HUDEP-2 (cell line): ENCODE measurements around the gene UPK3BL2.
"Not testable (repeated sequence)": the region's sequence is repeated elsewhere in the genome, so short reads cannot be mapped to it uniquely, and the experiment has no call there.

Experiments
- DNase-seq, 76 experiments: peaks; one replicate each; lab custom pipeline; 2025; ENCODE audit not compliant: unreplicated experiment in 76 of 76; lab: John Stamatoyannopoulos, UW

UPK3BL2 gene

GRCh38 chr7:102532127-102532526, 11.4 kb downstream of the UPK3BL2 start:
- not testable (repeated sequence) for DNase-seq

GRCh38 chr7:102531583-102531982, 11.9 kb downstream of the UPK3BL2 start:
- DNase-seq: not testable (repeated sequence)

- DNase-seq: not testable (repeated sequence)
Measured at GRCh38 chr7:102527822-102528793, 15.4 kb downstream of the UPK3BL2 start.

- not testable (repeated sequence) for DNase-seq
Measured at GRCh38 chr7:102527182-102527581, 16.3 kb downstream of the UPK3BL2 start.

- not testable (repeated sequence) for DNase-seq
Measured at GRCh38 chr7:102524803-102525202, 18.7 kb downstream of the UPK3BL2 start.

DNA sequence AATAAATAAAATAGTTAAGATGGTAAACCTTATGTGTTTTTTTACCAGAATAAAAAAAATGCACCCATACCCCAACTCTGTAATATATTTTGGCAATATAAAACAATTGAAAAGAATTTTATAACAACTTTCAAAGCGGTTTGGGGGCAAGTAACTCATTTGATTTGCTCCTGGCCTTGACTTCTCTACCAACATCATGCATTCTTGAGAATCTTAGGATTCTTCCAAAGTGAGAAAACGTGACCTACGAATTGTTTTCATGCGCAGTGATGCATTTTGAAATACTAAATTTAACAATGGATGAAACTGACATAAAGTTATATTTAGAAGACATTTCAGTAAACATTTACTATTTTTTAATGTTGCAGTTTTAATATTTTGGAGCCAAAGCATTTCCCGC, 22.7 kb downstream of the UPK3BL2 start:
- not testable (repeated sequence) for DNase-seq

- DNase-seq: not testable (repeated sequence)
Measured at GRCh38 chr7:102517550-102518147, 25.8 kb downstream of the UPK3BL2 start, which contains the start of gene RASA4B. TSS of gene RASA4B (minus strand) at chr7:102517777. CDS start at chr7:102517710, 67 bp downstream.

DNA sequence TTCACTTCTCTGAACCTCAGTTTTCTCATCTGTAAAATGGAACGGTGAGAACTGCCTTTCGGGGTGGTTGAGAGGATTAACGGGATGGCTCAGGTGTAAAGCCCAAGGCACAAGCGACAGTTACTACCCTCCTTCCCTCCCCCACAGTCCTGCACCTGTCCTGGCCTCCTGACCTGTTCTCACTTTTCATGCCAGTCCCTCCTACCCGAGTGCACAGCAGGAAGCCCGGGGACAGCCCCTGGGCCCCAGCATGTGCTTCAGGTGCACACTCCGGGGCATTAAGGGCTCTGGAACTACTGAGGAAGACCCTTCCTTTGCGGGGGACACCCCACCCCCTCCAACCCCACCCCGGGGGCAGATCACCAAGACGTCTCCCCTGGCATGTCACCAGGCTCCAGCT, 26.5 kb downstream of the UPK3BL2 start:
- not testable (repeated sequence) for DNase-seq

DNA sequence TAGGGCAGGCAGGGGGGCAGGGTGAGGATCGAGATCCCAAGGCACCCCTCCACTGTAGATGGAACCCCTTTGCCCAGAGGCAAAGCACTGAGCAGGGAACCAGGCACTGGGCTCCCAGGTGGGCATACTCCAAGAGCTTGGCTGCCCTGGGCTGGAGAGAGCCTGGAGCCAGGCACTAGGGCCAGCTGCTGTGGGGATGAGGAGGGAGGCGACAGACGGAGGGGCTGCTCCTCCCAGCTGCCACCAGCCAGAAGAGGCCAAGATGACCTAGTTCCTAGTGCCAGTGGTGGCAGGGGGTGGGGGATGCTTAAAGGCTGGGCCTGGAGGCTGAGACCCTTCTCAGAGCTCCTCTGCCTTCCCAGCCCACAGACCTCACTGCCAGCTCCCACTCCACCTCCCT, 27.6 kb downstream of the UPK3BL2 start:
- not testable (repeated sequence) for DNase-seq

DNA sequence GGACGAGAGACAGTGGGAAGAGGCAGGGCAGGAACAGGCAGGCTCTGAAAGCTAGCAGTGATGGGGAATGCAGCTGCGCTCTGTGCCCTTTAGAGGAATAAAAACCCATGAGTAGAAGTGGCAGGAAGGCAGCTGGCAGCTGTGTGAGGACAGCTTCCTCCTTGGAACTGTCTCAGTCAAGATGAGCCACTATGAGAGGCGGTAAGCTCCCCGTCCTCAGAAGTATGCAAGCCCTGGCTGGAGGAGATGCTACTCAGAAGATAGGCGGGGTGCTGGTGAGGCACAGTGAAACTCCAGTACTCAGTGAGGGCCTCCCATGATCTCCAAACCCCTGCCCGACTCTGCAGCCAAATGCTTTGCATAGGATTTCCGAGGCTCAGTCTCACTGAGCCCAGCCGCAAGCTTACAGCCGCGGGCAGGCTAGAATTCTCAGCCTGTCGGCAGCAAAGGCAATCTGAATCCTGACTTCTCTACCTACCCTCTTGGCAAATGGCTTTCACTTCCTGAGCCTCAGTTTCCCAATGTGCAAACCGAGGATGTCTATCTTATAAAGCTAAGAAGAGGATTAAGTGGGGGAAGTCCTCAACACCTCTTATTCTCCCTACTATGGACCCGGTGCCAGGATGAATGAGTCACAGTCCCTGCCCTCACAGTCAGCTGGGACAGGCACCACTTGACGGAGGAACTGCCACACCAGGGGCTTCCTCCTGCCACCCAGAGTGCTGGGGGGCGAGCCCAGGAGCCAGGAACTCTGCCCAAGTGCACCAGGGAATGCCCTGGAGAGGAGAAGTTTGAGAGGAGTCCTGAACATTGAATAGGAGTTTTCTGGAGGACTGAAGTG, 28.4 kb downstream of the UPK3BL2 start:
- not testable (repeated sequence) for DNase-seq

- not testable (repeated sequence) for DNase-seq
Measured at GRCh38 chr7:102512642-102513221, 30.8 kb downstream of the UPK3BL2 start.

GRCh38 chr7:102511860-102512522, 31.5 kb downstream of the UPK3BL2 start:
- DNase-seq: not testable (repeated sequence)

DNA sequence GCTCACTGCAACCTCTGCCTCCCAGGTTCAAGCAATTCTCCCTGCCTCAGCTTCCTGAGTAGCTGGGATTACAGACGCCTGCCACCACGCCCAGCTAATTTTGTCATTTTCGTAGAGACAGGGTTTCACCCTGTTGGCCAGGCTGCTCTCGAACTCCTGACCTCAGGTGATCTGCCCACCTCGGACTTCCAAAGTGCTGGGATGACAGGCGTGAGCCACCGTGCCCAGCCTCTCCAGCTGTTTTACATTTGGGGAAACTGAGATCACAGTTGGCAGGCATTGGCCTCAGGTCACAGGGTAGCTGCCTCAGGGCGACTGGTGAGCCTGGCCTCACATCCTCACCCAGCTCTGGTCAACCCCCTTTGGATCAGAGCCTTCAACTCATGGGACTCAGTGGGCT, 32.9 kb downstream of the UPK3BL2 start:
- not testable (repeated sequence) for DNase-seq

DNA sequence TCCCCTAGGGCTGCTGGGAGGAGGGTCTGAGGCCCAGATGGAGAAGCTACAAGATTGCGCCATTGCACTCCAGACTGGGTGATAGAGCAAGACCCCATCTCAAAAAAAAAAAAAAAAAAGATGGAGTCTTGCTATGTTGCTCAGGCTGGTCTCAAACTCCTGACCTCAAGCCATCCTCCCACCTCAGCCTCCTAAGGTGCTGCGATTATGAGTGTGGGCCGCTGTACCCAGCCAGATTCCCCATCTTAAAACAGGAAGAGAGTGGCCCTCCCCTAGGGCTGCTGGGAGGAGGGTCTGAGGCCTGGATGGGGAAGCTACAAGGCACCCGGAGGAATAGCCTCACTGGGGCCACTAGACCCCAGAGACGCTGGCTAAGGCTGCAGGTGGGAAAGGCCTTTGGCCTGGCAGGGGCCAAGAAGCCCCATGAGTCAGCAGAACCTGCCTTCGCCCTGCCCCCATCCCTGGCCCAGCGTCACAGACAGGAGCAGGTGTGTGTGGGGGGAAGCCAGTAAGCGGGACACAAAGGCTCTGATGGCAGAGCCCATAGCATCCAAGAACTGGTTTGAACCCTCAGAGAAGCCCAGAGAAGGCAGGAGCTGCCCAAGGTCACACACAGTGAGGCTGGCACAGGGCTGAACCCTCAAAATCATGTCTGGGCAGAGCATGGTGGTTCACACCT, 35.9 kb downstream of the UPK3BL2 start:
- DNase-seq: not testable (repeated sequence)

- not testable (repeated sequence) for DNase-seq
Measured at GRCh38 chr7:102505298-102506185, 38.0 kb downstream of the UPK3BL2 start.

- not testable (repeated sequence) for DNase-seq
Measured at GRCh38 chr7:102503141-102503540, 40.4 kb downstream of the UPK3BL2 start.

- DNase-seq: not testable (repeated sequence)
Measured at GRCh38 chr7:102498321-102498720, 45.2 kb downstream of the UPK3BL2 start.

DNA sequence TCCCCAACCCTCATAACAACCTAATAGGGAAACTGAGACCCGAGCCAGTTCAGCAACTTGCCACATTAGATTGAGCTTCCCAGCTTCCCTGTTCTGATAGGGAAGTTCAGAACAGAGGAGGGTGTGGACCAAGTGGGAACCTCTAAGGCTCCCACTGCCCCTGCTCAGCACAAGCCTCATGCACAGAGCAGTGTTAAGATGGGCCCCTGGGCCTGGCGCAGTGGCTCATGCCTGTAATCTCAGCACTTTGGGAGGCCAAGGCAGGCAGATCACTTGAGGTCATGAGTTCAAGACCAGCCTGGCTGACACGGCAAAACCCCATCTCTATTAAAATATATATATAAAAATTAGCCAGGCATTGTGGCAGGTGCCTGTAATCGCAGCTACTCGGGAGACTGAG, 46.2 kb downstream of the UPK3BL2 start:
- not testable (repeated sequence) for DNase-seq
